ENCODE measurements around the gene SETBP1. TPM values are rescaled to one million over a fixed set of nuclear protein-coding genes. Genes with fewer than 3 reads are reported as not detected.

Gene SETBP1
- polyA plus RNA-seq, 1 experiment, result 0.71 TPM

GRCh38 chr18:44651918-44652572 lies 28.6 kb upstream of the SETBP1 start:
- ChIA-PET POLR2A (no interaction called here), CTCF (interaction anchor here (0.6 kb wide), 2 partner anchors 23 to 688 kb away, joined by 3 to 4 read pairs; no protein-coding TSS in a partner anchor)
- Histone ChIP-seq H3K27ac (ENCODE audit: low read depth, low read length) (no peak overlapping the region), H3K9me3 (ENCODE audit: control insufficient read depth, insufficient read depth, low read length) (no peaks in the 10 kb centered on the region), H3K4me3 (ENCODE audit: low read depth, low read length) (no peak overlapping the region), H3K27me3 (ENCODE audit: control insufficient read depth, insufficient read depth, low read length) (no peaks in the 10 kb centered on the region)
- no peak for DNase-seq (ENCODE audit: low read depth, low spot score)
- TF ChIP-seq, protein P1, sequence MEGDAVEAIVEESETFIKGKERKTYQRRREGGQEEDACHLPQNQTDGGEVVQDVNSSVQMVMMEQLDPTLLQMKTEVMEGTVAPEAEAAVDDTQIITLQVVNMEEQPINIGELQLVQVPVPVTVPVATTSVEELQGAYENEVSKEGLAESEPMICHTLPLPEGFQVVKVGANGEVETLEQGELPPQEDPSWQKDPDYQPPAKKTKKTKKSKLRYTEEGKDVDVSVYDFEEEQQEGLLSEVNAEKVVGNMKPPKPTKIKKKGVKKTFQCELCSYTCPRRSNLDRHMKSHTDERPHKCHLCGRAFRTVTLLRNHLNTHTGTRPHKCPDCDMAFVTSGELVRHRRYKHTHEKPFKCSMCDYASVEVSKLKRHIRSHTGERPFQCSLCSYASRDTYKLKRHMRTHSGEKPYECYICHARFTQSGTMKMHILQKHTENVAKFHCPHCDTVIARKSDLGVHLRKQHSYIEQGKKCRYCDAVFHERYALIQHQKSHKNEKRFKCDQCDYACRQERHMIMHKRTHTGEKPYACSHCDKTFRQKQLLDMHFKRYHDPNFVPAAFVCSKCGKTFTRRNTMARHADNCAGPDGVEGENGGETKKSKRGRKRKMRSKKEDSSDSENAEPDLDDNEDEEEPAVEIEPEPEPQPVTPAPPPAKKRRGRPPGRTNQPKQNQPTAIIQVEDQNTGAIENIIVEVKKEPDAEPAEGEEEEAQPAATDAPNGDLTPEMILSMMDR (IDR thresholded peaks at IDR 0.05; ENCODE audit: low read depth, low read length), result no peak

DNA sequence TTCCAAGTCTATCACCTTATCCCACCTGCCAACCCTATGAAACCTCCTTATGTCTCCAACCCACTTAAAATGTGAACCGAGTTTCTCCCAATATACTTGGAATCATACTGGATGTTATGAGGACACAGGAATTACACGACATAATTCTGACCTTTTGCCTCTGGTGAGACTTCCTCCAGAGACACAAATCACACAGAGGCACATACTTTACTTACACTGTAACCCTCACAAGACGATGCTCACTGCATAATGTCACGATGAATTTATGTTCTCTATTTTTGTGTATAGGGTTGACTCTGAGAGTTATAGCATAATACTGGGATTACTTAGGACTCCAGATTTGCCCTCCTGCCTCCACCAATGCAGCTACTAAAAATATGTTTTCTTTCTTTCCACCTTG lies 28.0 kb upstream of the SETBP1 start:
- POLR2A ChIA-PET, result no interaction called here

GRCh38 chr18:44654573-44654972 lies 26.1 kb upstream of the SETBP1 start:
- POLR2A ChIA-PET, result no interaction called here
- TF ChIP-seq, protein P1 (IDR thresholded peaks at IDR 0.05; ENCODE audit: low read depth, low read length), result no peak
- no peaks in the 10 kb centered on the region for H3K27me3 ChIP-seq (ENCODE audit: control insufficient read depth, insufficient read depth, low read length)
- no peaks in the 10 kb centered on the region for H3K9me3 ChIP-seq (ENCODE audit: control insufficient read depth, insufficient read depth, low read length)
- CTCF ChIA-PET, result interaction anchor here (0.9 to 1.1 kb wide), 3 partner anchors 24 to 558 kb away, joined by 3 to 5 read pairs (median 4); no protein-coding TSS in a partner anchor
- no peak overlapping the region for H3K27ac ChIP-seq (ENCODE audit: low read depth, low read length)
- H3K4me3 ChIP-seq (ENCODE audit: low read depth, low read length), result no peak overlapping the region
- DNase-seq (ENCODE audit: low read depth, low spot score), result no peak

More for the DNA sequence above, 28.0 kb upstream of the SETBP1 start:
- no peak overlapping the region for H3K4me3 ChIP-seq (ENCODE audit: low read depth, low read length)
- H3K27me3 ChIP-seq (ENCODE audit: control insufficient read depth, insufficient read depth, low read length), result no peaks in the 10 kb centered on the region
- no peak overlapping the region for H3K27ac ChIP-seq (ENCODE audit: low read depth, low read length)
- DNase-seq (ENCODE audit: low read depth, low spot score), result no peak
- H3K9me3 ChIP-seq (ENCODE audit: control insufficient read depth, insufficient read depth, low read length), result no peaks in the 10 kb centered on the region
- TF ChIP-seq, protein P1 (IDR thresholded peaks at IDR 0.05; ENCODE audit: low read depth, low read length), result no peak
- CTCF ChIA-PET, result interaction anchor here (0.6 kb wide), 2 partner anchors 24 to 687 kb away, joined by 3 to 4 read pairs; no protein-coding TSS in a partner anchor

DNA sequence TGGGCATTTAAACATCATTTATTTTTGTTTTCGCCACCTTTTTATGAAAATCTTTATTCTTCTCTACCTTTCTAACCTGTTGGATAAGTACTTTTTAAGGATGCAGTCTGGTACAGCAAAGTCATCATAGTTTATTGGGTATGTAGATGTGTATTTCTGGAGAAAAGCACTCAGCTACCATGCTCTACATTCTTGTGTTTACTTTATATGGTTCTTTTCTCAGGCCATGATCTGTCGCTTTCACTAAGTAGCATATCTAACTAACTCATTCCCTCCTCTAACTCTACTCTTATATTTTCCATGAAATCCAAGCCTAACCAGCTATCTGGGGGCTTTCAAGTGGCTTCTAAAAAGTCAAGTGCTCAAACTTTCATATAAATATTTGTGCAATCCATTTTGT lies 25.3 kb upstream of the SETBP1 start:
- H3K4me3 ChIP-seq (ENCODE audit: low read depth, low read length), result no peak overlapping the region
- DNase-seq (ENCODE audit: low read depth, low spot score), result no peak
- H3K27me3 ChIP-seq (ENCODE audit: control insufficient read depth, insufficient read depth, low read length), result no peaks in the 10 kb centered on the region
- H3K27ac ChIP-seq (ENCODE audit: low read depth, low read length), result no peak overlapping the region
- no peaks in the 10 kb centered on the region for H3K9me3 ChIP-seq (ENCODE audit: control insufficient read depth, insufficient read depth, low read length)
- ChIA-PET CTCF (interaction anchor here (0.9 to 1.1 kb wide), 3 partner anchors 23 to 557 kb away, joined by 3 to 5 read pairs (median 4); no protein-coding TSS in a partner anchor), POLR2A (no interaction called here)
- TF ChIP-seq, protein P1 (IDR thresholded peaks at IDR 0.05; ENCODE audit: low read depth, low read length), result no peak

GRCh38 chr18:44659771-44660170 lies 20.9 kb upstream of the SETBP1 start:
- H3K4me3 ChIP-seq (ENCODE audit: low read depth, low read length), result no peak overlapping the region
- CTCF ChIA-PET, result no interaction called here
- TF ChIP-seq, protein P1 (IDR thresholded peaks at IDR 0.05; ENCODE audit: low read depth, low read length), result no peak
- H3K27ac ChIP-seq (ENCODE audit: low read depth, low read length), result no peak overlapping the region
- DNase-seq (ENCODE audit: low read depth, low spot score), result no peak
- no peaks in the 10 kb centered on the region for H3K27me3 ChIP-seq (ENCODE audit: control insufficient read depth, insufficient read depth, low read length)
- POLR2A ChIA-PET, result no interaction called here
- no peaks in the 10 kb centered on the region for H3K9me3 ChIP-seq (ENCODE audit: control insufficient read depth, insufficient read depth, low read length)

All from AG04450 (cell line).